COLO829 (cell line): ENCODE results near the gene MYO3B.
"Not testable (repeated sequence)": the region's sequence is repeated elsewhere in the genome, so short reads cannot be mapped to it uniquely, and the experiment has no call there.

Experiments used
- DNase-seq: peaks from one replicate; pipeline ENCODE4 v3.0.0; 2012; ENCODE audit warnings: low spot score

MYO3B gene

GRCh38 chr2:170213281-170213625 is 35.3 kb downstream of the MYO3B start:
- DNase-seq, result not testable (repeated sequence)

- no peak for DNase-seq
These were observed 35.7 kb downstream of the MYO3B start for GRCh38 chr2:170213651-170214050.

GRCh38 chr2:170214309-170214948 is 36.5 kb downstream of the MYO3B start:
- DNase-seq, result no peak

- no peak for DNase-seq
These were observed 37.1 kb downstream of the MYO3B start for GRCh38 chr2:170215021-170215420.

- DNase-seq, result no peak
These were observed 38.5 kb downstream of the MYO3B start for GRCh38 chr2:170216428-170216827.

- DNase-seq, result no peak
These were observed 39.0 kb downstream of the MYO3B start for GRCh38 chr2:170216981-170217380.

GRCh38 chr2:170217778-170218251 is 39.9 kb downstream of the MYO3B start:
- DNase-seq, result peak; percentile 54

- DNase-seq, result no peak
These were observed 40.5 kb downstream of the MYO3B start for GRCh38 chr2:170218456-170218855.

GRCh38 chr2:170218931-170219330 is 41.0 kb downstream of the MYO3B start:
- DNase-seq, result no peak

GRCh38 chr2:170221317-170222288 is 43.7 kb downstream of the MYO3B start:
- DNase-seq, result no peak

- no peak for DNase-seq
These were observed 44.4 kb downstream of the MYO3B start for GRCh38 chr2:170222298-170222697.

GRCh38 chr2:170222842-170223241 is 44.9 kb downstream of the MYO3B start:
- no peak for DNase-seq

- no peak for DNase-seq
These were observed 46.8 kb downstream of the MYO3B start for GRCh38 chr2:170224692-170225294.

GRCh38 chr2:170226216-170226615 is 48.3 kb downstream of the MYO3B start:
- no peak for DNase-seq

GRCh38 chr2:170227507-170227947 is 49.6 kb downstream of the MYO3B start:
- no peak for DNase-seq

GRCh38 chr2:170227951-170228350 is 50.0 kb downstream of the MYO3B start:
- DNase-seq, result no peak

- no peak for DNase-seq
These were observed 50.5 kb downstream of the MYO3B start for GRCh38 chr2:170228429-170228828.

GRCh38 chr2:170229125-170229524 is 51.2 kb downstream of the MYO3B start:
- no peak for DNase-seq

- no peak for DNase-seq
These were observed 51.8 kb downstream of the MYO3B start for GRCh38 chr2:170229744-170230143.

GRCh38 chr2:170235860-170236679 is 58.1 kb downstream of the MYO3B start:
- DNase-seq, result peak; percentile 78

- DNase-seq, result no peak
These were observed 58.7 kb downstream of the MYO3B start for GRCh38 chr2:170236680-170237047.

- DNase-seq, result no peak
These were observed 59.7 kb downstream of the MYO3B start for GRCh38 chr2:170237572-170238120.
